H1 (cell line): ENCODE measurements around the gene ATF7IP2. TPM values are rescaled to one million over a fixed set of nuclear protein-coding genes. Genes with fewer than 3 reads are reported as not detected.

Experiments
- CTCF ChIA-PET: fragments of 300-600 bp; sonication (Branson Sonifier 250); formaldehyde crosslinking; loops from one replicate; lab custom pipeline; 2021; ENCODE audit not compliant: partially characterized antibody; lab: Charles Lee
- POLR2A ChIA-PET: fragments of 300-600 bp; sonication (Branson Sonifier 250); formaldehyde crosslinking; loops from one replicate; lab custom pipeline; 2021; ENCODE audit warnings: inconsistent platforms; ENCODE audit not compliant: partially characterized antibody; lab: Charles Lee
- DNase-seq, 2 experiments: peaks; one replicate each; pipeline versions ENCODE4 v3.0.0 to v3.0.0-alpha.2; 2010 to 2022; ENCODE audit warnings: low spot score in 2 of 2, low read depth in 1 of 2, mixed read lengths in 1 of 2
- FAIRE-seq: peaks from 2 replicates; lab custom pipeline; 2011; peaks lifted over from hg19 to GRCh38; lab: Jason Lieb, UNC
- H2AFZ ChIP-seq: 2 replicates; pipeline ENCODE4 v1.8.1; 2012; ENCODE audit warnings: low read length, inconsistent platforms
- H2AK5ac ChIP-seq: 2 replicates; pipeline ENCODE4 v1.6.1; 2013; ENCODE audit warnings: low read depth, low read length
- H2BK120ac ChIP-seq: replicated peaks from 2 replicates; pipeline ENCODE3; 2013; ENCODE audit warnings: low read depth, low read length, inconsistent platforms
- H2BK12ac ChIP-seq: 2 replicates; pipeline ENCODE4 v1.6.1; 2013; ENCODE audit warnings: low read depth, low read length
- H2BK15ac ChIP-seq: 2 replicates; pipeline ENCODE4 v1.6.1; 2013; ENCODE audit warnings: low read length
- H2BK20ac ChIP-seq: 2 replicates; pipeline ENCODE4 v1.6.1; 2013; ENCODE audit warnings: low read length
- H2BK5ac ChIP-seq: 2 replicates; pipeline ENCODE4 v1.6.1; 2013; ENCODE audit warnings: low read depth, low read length
- H3K14ac ChIP-seq: 2 replicates; pipeline ENCODE4 v1.6.1; 2013; ENCODE audit warnings: inconsistent platforms; ENCODE audit not compliant: insufficient read length
- H3K18ac ChIP-seq: 2 replicates; pipeline ENCODE4 v1.6.1; 2013; ENCODE audit warnings: low read length; ENCODE audit errors: extremely low read depth
- H3K23ac ChIP-seq: 2 replicates; pipeline ENCODE4 v1.6.1; 2013; ENCODE audit warnings: inconsistent platforms; ENCODE audit not compliant: insufficient read length
- H3K23me2 ChIP-seq: 2 replicates; pipeline ENCODE4 v1.6.1; 2013; ENCODE audit warnings: low read depth, low read length
- H3K27ac ChIP-seq: 2 replicates; pipeline ENCODE4 v1.6.1; 2011; ENCODE audit warnings: low read depth, low read length, inconsistent platforms
- H3K27me3 ChIP-seq, 4 experiments: replicated peaks in 1 of 4; 1 replicate in 1 of 4; 2 replicates in 3 of 4; pipeline versions ENCODE4 v1.6.1 to v1.8.1; 2011 to 2013; ENCODE audit warnings: low read length in 3 of 4, mild to moderate bottlenecking in 3 of 4, inconsistent platforms in 2 of 4, mixed read lengths in 2 of 4, moderate library complexity in 1 of 4; ENCODE audit not compliant: control insufficient read depth in 3 of 4, insufficient read depth in 3 of 4; ENCODE audit errors: extremely low read depth in 1 of 4
- H3K36me3 ChIP-seq, 4 experiments: 2 replicates each; pipeline versions ENCODE4 v1.6.1 to v1.8.1; 2011 to 2013; ENCODE audit warnings: mild to moderate bottlenecking in 4 of 4, low read length in 3 of 4, moderate library complexity in 2 of 4, control low read depth in 1 of 4, inconsistent platforms in 1 of 4; ENCODE audit not compliant: insufficient read depth in 4 of 4, control insufficient read depth in 2 of 4
- H3K4ac ChIP-seq: replicated peaks from 2 replicates; pipeline ENCODE3; 2013; ENCODE audit warnings: low read length, low read depth, mixed read lengths, inconsistent platforms; ENCODE audit not compliant: insufficient read length
- H3K4me1 ChIP-seq, 4 experiments: replicated peaks in 1 of 4; 1 replicate in 1 of 4; 2 replicates in 3 of 4; pipeline versions ENCODE4 v1.6.1 to v1.8.1; 2011 to 2013; ENCODE audit warnings: low read length in 3 of 4, inconsistent platforms in 2 of 4, mixed read lengths in 1 of 4; ENCODE audit not compliant: insufficient read depth in 4 of 4, control insufficient read depth in 3 of 4
- H3K4me2 ChIP-seq, 2 experiments: 2 replicates each; pipeline versions ENCODE4 v1.6.1 to v1.8.1; 2011 to 2013; ENCODE audit warnings: low read depth in 2 of 2, low read length in 2 of 2, control low read depth in 1 of 2, inconsistent platforms in 1 of 2, mild to moderate bottlenecking in 1 of 2; ENCODE audit not compliant: insufficient read depth in 1 of 2
- H3K4me3 ChIP-seq, 4 experiments: fragments of 200-600, 300-600 bp in 1 of 4; sonication (generic), shearing (Covaris generic), sonication (Bioruptor Twin) in 1 of 4; 2 replicates each; pipeline versions ENCODE4 v1.5.1 to v1.8.1; 2011 to 2016; ENCODE audit warnings: low read length in 4 of 4, low read depth in 3 of 4, control low read depth in 2 of 4, inconsistent platforms in 2 of 4, mild to moderate bottlenecking in 2 of 4, mixed read lengths in 1 of 4, moderate library complexity in 1 of 4; ENCODE audit not compliant: insufficient read depth in 2 of 4; ENCODE audit errors: extremely low read depth in 1 of 4
- H3K56ac ChIP-seq: replicated peaks from 2 replicates; pipeline ENCODE3; 2013; ENCODE audit warnings: low read depth, mild to moderate bottlenecking, mixed read lengths, low read length, inconsistent platforms; ENCODE audit not compliant: insufficient read length
- H3K79me1 ChIP-seq: 2 replicates; pipeline ENCODE4 v1.6.1; 2013; ENCODE audit warnings: low read depth, low read length, control low read depth
- H3K79me2 ChIP-seq, 2 experiments: 2 replicates each; pipeline versions ENCODE4 v1.6.1 to v1.8.1; 2012 to 2013; ENCODE audit warnings: low read length in 2 of 2, mild to moderate bottlenecking in 2 of 2, inconsistent platforms in 1 of 2; ENCODE audit not compliant: insufficient read depth in 2 of 2, control insufficient read depth in 1 of 2
- H3K9ac ChIP-seq, 4 experiments: replicated peaks in 1 of 4; 1 replicate in 1 of 4; 2 replicates in 3 of 4; pipeline versions ENCODE4 v1.6.1 to v1.8.1; 2011 to 2013; ENCODE audit warnings: low read depth in 3 of 4, low read length in 3 of 4, control low read depth in 2 of 4, mild to moderate bottlenecking in 2 of 4, moderate library complexity in 2 of 4, inconsistent platforms in 1 of 4; ENCODE audit errors: extremely low read depth in 1 of 4
- H3K9me3 ChIP-seq, 2 experiments: 2 replicates each; pipeline versions ENCODE4 v1.6.1 to v1.8.1; 2012 to 2013; ENCODE audit warnings: mild to moderate bottlenecking in 2 of 2, moderate library complexity in 2 of 2, control low read depth in 1 of 2, inconsistent platforms in 1 of 2, low read depth in 1 of 2, low read length in 1 of 2, mixed read lengths in 1 of 2; ENCODE audit not compliant: insufficient read depth in 2 of 2
- H4K20me1 ChIP-seq, 2 experiments: replicated peaks in 1 of 2; 2 replicates each; pipeline versions ENCODE3 to v1.8.1; 2011 to 2013; ENCODE audit warnings: inconsistent platforms in 2 of 2, low read length in 2 of 2, mild to moderate bottlenecking in 1 of 2; ENCODE audit not compliant: insufficient read depth in 2 of 2, control insufficient read depth in 1 of 2
- H4K5ac ChIP-seq: 2 replicates; pipeline ENCODE4 v1.6.1; 2013; ENCODE audit warnings: low read length, low read depth, mixed read lengths, inconsistent platforms; ENCODE audit not compliant: insufficient read length
- H4K8ac ChIP-seq: 2 replicates; pipeline ENCODE4 v1.8.0; 2013; ENCODE audit warnings: mild to moderate bottlenecking, moderate library complexity, low read length, inconsistent platforms; ENCODE audit not compliant: insufficient read depth; ENCODE audit errors: extremely low read depth
- H4K91ac ChIP-seq: replicated peaks from 2 replicates; pipeline ENCODE3; 2013; ENCODE audit warnings: low read length, mixed read lengths, inconsistent platforms; ENCODE audit not compliant: insufficient read length
- ASH2L ChIP-seq: fragments of 200-600, 300-600 bp; sonication (generic); IDR thresholded peaks from one replicate; pipeline ENCODE4 v1.7.1; 2017; ENCODE audit warnings: low read length
- ATF3 ChIP-seq: IDR thresholded peaks from 2 replicates; pipeline ENCODE4 v1.6.1; 2011; ENCODE audit warnings: low read depth, mild to moderate bottlenecking, low read length; ENCODE audit not compliant: insufficient read depth
- BRCA1 ChIP-seq: IDR thresholded peaks from 2 replicates; pipeline ENCODE4 v1.6.1; 2012; ENCODE audit warnings: low read depth, low read length, improper control_type of control experiment
- EZH2 ChIP-seq: fragments of 200-600 bp; sonication (generic); IDR thresholded peaks from 2 replicates; pipeline ENCODE4 v1.7.1; 2012; ENCODE audit warnings: low read depth, mild to moderate bottlenecking, moderate library complexity, low read length, inconsistent platforms; ENCODE audit not compliant: severe bottlenecking
- FOSL1 ChIP-seq: IDR thresholded peaks from 2 replicates; pipeline ENCODE4 v1.6.1; 2011; ENCODE audit warnings: mild to moderate bottlenecking, low read depth, low read length, moderate library complexity; ENCODE audit not compliant: insufficient read depth
- GABPA ChIP-seq: IDR thresholded peaks from 2 replicates; pipeline ENCODE4 v1.6.1; 2011; ENCODE audit warnings: mild to moderate bottlenecking, low read length, moderate library complexity, borderline replicate concordance; ENCODE audit not compliant: insufficient read depth
- HDAC2 ChIP-seq, 2 experiments: fragments of 300-600 bp in 1 of 2; sonication (generic) in 1 of 2; IDR thresholded peaks; 2 replicates each; pipeline ENCODE4 v1.6.1; 2011 to 2012; ENCODE audit warnings: low read depth in 2 of 2, low read length in 2 of 2, mild to moderate bottlenecking in 2 of 2, moderate library complexity in 2 of 2, borderline replicate concordance in 1 of 2, inconsistent platforms in 1 of 2
- JUND ChIP-seq: IDR thresholded peaks from 2 replicates; pipeline ENCODE4 v1.6.1; 2011; ENCODE audit warnings: mild to moderate bottlenecking, improper control_type of control experiment, low read length
- RAD21 ChIP-seq, 2 experiments: IDR thresholded peaks in 1 of 2; conservative IDR thresholded peaks in 1 of 2; 2 replicates each; pipeline ENCODE4 v1.6.1; 2011; ENCODE audit warnings: low read depth in 2 of 2, low read length in 2 of 2, improper control_type of control experiment in 1 of 2, inconsistent platforms in 1 of 2, mild to moderate bottlenecking in 1 of 2, moderate library complexity in 1 of 2
- RBBP5 ChIP-seq: IDR thresholded peaks from 2 replicates; pipeline ENCODE4 v1.7.1; 2012; ENCODE audit warnings: low read depth, mild to moderate bottlenecking, inconsistent platforms, low read length, moderate library complexity, borderline replicate concordance
- RFX5 ChIP-seq: IDR thresholded peaks from 2 replicates; pipeline ENCODE4 v1.6.1; 2011; ENCODE audit warnings: low read depth, low read length, improper control_type of control experiment, borderline replicate concordance
- RXRA ChIP-seq: IDR thresholded peaks from 2 replicates; pipeline ENCODE4 v1.6.1; 2011; ENCODE audit warnings: low read depth, mild to moderate bottlenecking, low read length, moderate library complexity; ENCODE audit not compliant: insufficient read depth
- SP4 ChIP-seq: IDR thresholded peaks from 2 replicates; pipeline ENCODE4 v1.6.1; 2012; ENCODE audit warnings: low read length, inconsistent platforms
- WGBS, 2 experiments: shearing (Covaris generic) in 1 of 2; methylation state at CpG; one replicate each; pipeline versions ENCODE4 v1.1.6 to v1.1.7; 2013 to 2015; ENCODE audit warnings: low lambda C conversion rate in 2 of 2, mixed read lengths in 2 of 2, inconsistent platforms in 1 of 2, low coverage in 1 of 2, missing lambda C conversion rate in 1 of 2; ENCODE audit not compliant: insufficient replicate concordance in 2 of 2, insufficient coverage in 1 of 2, insufficient read length in 1 of 2; ENCODE audit errors: extremely low coverage in 1 of 2, missing lambda C conversion rate in 1 of 2; 5-methylcytosine and 5-hydroxymethylcytosine counted together
- polyA plus RNA-seq, 7 experiments: library from polyadenylated mRNA; depleted of rRNA in 3 of 7; stranded (reverse) in 5 of 7; unstranded in 2 of 7; fragments of >200 nt in 5 of 7; fragments of 200-250 nt in 2 of 7; gene quantifications; 1 replicate in 5 of 7; 2 replicates in 1 of 7; 4 replicates in 1 of 7; pipeline versions ENCODE4 v1.2.1 to v1.2.3, GENCODE V29; 2011 to 2013; ENCODE audit warnings: missing spikeins in 2 of 7, mixed read lengths in 2 of 7
- total RNA-seq: library from RNA; stranded (reverse); fragmentation: NEBNext Ultra II Directional; extraction: Animal tissue kit (Norgen Biotek cat#: 25700); gene quantifications from 2 replicates; pipeline ENCODE4 v1.2.1, GENCODE V29; 2021

The ATF7IP2 gene
- total and polyA plus RNA-seq, 2 of the 8 experiments (the other 6 are each of a cell fraction or from before 2014, with no cell fraction given) = 28.7 to 32.8 TPM

- ChIA-PET CTCF (interaction anchor here (0.6 to 5.4 kb wide), 6 partner anchors 13 to 220 kb away, joined by 3 to 70 read pairs (median 4); no protein-coding TSS in a partner anchor), POLR2A (interaction anchor here (0.9 to 1.3 kb wide), 2 partner anchors 61 to 226 kb away, joined by 3 read pairs; partner anchors contain the start of gene NUBP1)
- no peak overlapping the region for H3K14ac ChIP-seq
- H3K27ac ChIP-seq = no peak overlapping the region
- H3K9me3 ChIP-seq = no peaks in the 10 kb centered on the region
- no peak overlapping the region for H2BK15ac ChIP-seq
- H3K23ac ChIP-seq = no peak overlapping the region
- H2BK5ac ChIP-seq = no peak overlapping the region
- no peak overlapping the region for H4K91ac ChIP-seq
- H3K4me2 ChIP-seq = no peak overlapping the region
- H3K23me2 ChIP-seq = no peaks in the 10 kb centered on the region
- no peaks in the 10 kb centered on the region for H3K79me2 ChIP-seq
- H2BK12ac ChIP-seq = no peak overlapping the region
- H3K4me1 ChIP-seq = peaks cover 0 to 4% (median 0%) of the 10 kb centered on the region in 4 experiments; a peak in 1 of 7 replicates
- H2BK120ac ChIP-seq = no peak overlapping the region
- H3K56ac ChIP-seq = no peak overlapping the region
- H2AK5ac ChIP-seq = no peak overlapping the region
- no peaks in the 10 kb centered on the region for H4K20me1 ChIP-seq
- 72% methylated on average over 2 of the region's 5 CpGs; no CpG with 5 or more reads in 1 of the 2 experiments for WGBS, 2 experiments
- H3K4me3 ChIP-seq = no peak overlapping the region
- no peak for DNase-seq
- no peak overlapping the region for H3K4ac ChIP-seq
- no peaks in the 10 kb centered on the region for H3K36me3 ChIP-seq
- no peak overlapping the region for H4K8ac ChIP-seq
- H2AFZ ChIP-seq = no peak overlapping the region
- H3K9ac ChIP-seq = no peak overlapping the region
- H3K79me1 ChIP-seq = no peaks in the 10 kb centered on the region
- no peak overlapping the region for H3K18ac ChIP-seq
- no peaks in the 10 kb centered on the region for H3K27me3 ChIP-seq
- H2BK20ac ChIP-seq = no peak overlapping the region
- FAIRE-seq = no peak
- H4K5ac ChIP-seq = no peak overlapping the region
- TF ChIP-seq RXRA (no peak), RAD21 (IDR thresholded peaks at IDR 0.05 in 1 of 2, conservative IDR thresholded peaks at IDR 0.05 in 1 of 2; ENCODE audit: low read depth in 2 of 2, low read length in 2 of 2) (no peak), FOSL1 (no peak), EZH2 (no peak), JUND (no peak), SP4 (no peak), GABPA (no peak), BRCA1 (no peak), HDAC2 (IDR thresholded peaks at IDR 0.05; ENCODE audit: borderline replicate concordance in 1 of 2, low read depth in 2 of 2, low read length in 2 of 2) (no peak), ATF3 (no peak), ASH2L (no peak), RFX5 (no peak), RBBP5 (no peak)
Measured at GRCh38 chr16:10517868-10518267, 132.0 kb downstream of the ATF7IP2 start.
